Neural cell (in vitro differentiated cells): ENCODE data around the gene DLX1. TPM values are rescaled to one million over a fixed set of nuclear protein-coding genes. Genes with fewer than 3 reads are reported as not detected.

Experiments used
- H2AFZ ChIP-seq: fragments of 200-600, 300-800 bp; sonication (generic), shearing (Covaris generic); 2 replicates; pipeline ENCODE4 v1.6.0; 2014; ENCODE audit warnings: low read depth, mild to moderate bottlenecking, antibody characterized with exemption, low read length, moderate library complexity
- H3F3A ChIP-seq: fragments of 200-600 bp; shearing (Covaris generic); 2 replicates; pipeline ENCODE4 v1.6.1; 2016; ENCODE audit warnings: mild to moderate bottlenecking, moderate library complexity, mixed read lengths, antibody characterized with exemption, low read length; ENCODE audit not compliant: insufficient read depth, poor library complexity, severe bottlenecking
- H3K27ac ChIP-seq: fragments of 200-600, 300-800 bp; sonication (generic), shearing (Covaris generic); 2 replicates; pipeline ENCODE4 v1.5.1; 2014; ENCODE audit warnings: mild to moderate bottlenecking, low read length, moderate library complexity
- H3K27me3 ChIP-seq: fragments of 300-800, 200-600 bp; sonication (generic), shearing (Covaris generic); 2 replicates; pipeline ENCODE4 v1.6.0; 2014; ENCODE audit warnings: mild to moderate bottlenecking, low read depth, low read length, moderate library complexity; ENCODE audit not compliant: insufficient read depth
- H3K36me3 ChIP-seq: fragments of 300-800, 200-600 bp; sonication (generic), shearing (Covaris generic); 2 replicates; pipeline ENCODE4 v1.5.1; 2014; ENCODE audit warnings: mild to moderate bottlenecking, antibody characterized with exemption, low read length, moderate library complexity; ENCODE audit not compliant: insufficient read depth
- H3K4me2 ChIP-seq: fragments of 300-800, 200-600 bp; sonication (generic), shearing (Covaris generic); 2 replicates; pipeline ENCODE4 v1.6.0; 2014; ENCODE audit warnings: mild to moderate bottlenecking, low read length
- H3K4me3 ChIP-seq: fragments of 300-800, 200-600 bp; sonication (generic), shearing (Covaris generic); 2 replicates; pipeline ENCODE4 v1.5.1; 2014; ENCODE audit warnings: mild to moderate bottlenecking, low read length, moderate library complexity
- H3K79me2 ChIP-seq: fragments of 200-600 bp; shearing (Covaris generic); replicated peaks from 2 replicates; pipeline ENCODE4 v1.6.0; 2014; ENCODE audit warnings: mild to moderate bottlenecking, low read length, moderate library complexity; ENCODE audit not compliant: insufficient read depth
- H3K9ac ChIP-seq: fragments of 300-800, 200-600 bp; sonication (generic), shearing (Covaris generic); 2 replicates; pipeline ENCODE4 v1.6.1; 2016; ENCODE audit warnings: mild to moderate bottlenecking, low read length, mixed read lengths
- H3K9me2 ChIP-seq: fragments of 200-600 bp; shearing (Covaris generic); 2 replicates; pipeline ENCODE4 v1.6.1; 2016; ENCODE audit warnings: mild to moderate bottlenecking, low read length, mixed read lengths; ENCODE audit not compliant: insufficient read depth
- H3K9me3 ChIP-seq: fragments of 200-600, 300-800 bp; sonication (generic), shearing (Covaris generic); 2 replicates; pipeline ENCODE4 v1.6.1; 2016; ENCODE audit warnings: mild to moderate bottlenecking, mixed run types, low read length, moderate library complexity, mixed read lengths
- H4K20me1 ChIP-seq: fragments of 200-600 bp; shearing (Covaris generic); 2 replicates; pipeline ENCODE4 v1.6.1; 2016; ENCODE audit warnings: mild to moderate bottlenecking, mixed run types; ENCODE audit not compliant: insufficient read depth
- EP300 ChIP-seq: fragments of 450-650 bp; conservative IDR thresholded peaks from 2 replicates; pipeline ENCODE4 v1.6.1; 2014; ENCODE audit warnings: antibody characterized with exemption, mild to moderate bottlenecking, moderate library complexity; ENCODE audit not compliant: poor library complexity, severe bottlenecking
- MXI1 ChIP-seq: fragments of 450-650 bp; conservative IDR thresholded peaks from 2 replicates; pipeline ENCODE4 v1.6.1; 2014; ENCODE audit warnings: antibody characterized with exemption, mild to moderate bottlenecking; ENCODE audit not compliant: poor library complexity, severe bottlenecking
- POLR2AphosphoS5 ChIP-seq: IDR thresholded peaks from 2 replicates; pipeline ENCODE4 v1.6.1; 2012
- RAD21 ChIP-seq: fragments of 450-650 bp; conservative IDR thresholded peaks from 2 replicates; pipeline ENCODE4 v1.6.1; 2014; ENCODE audit warnings: antibody characterized with exemption, mild to moderate bottlenecking, moderate library complexity
- REST ChIP-seq: IDR thresholded peaks from 2 replicates; pipeline ENCODE4 v1.6.1; 2012; ENCODE audit warnings: borderline replicate concordance
- SMC3 ChIP-seq: fragments of 450-650 bp; conservative IDR thresholded peaks from 2 replicates; pipeline ENCODE4 v1.6.1; 2014; ENCODE audit warnings: antibody characterized with exemption, mild to moderate bottlenecking, moderate library complexity; ENCODE audit not compliant: poor library complexity
- TAF1 ChIP-seq: IDR thresholded peaks from 2 replicates; pipeline ENCODE4 v1.6.1; 2012; ENCODE audit warnings: low read depth
- polyA plus RNA-seq: library from polyadenylated mRNA; depleted of rRNA; stranded (reverse); fragments of >200 nt; gene quantifications from 2 replicates; pipeline ENCODE4 v1.2.3, GENCODE V29; 2014
- TF ChIP-seq, protein P1 (sequence below): fragments of 450-650 bp; IDR thresholded peaks from 2 replicates; pipeline ENCODE4 v1.5.1; 2014; ENCODE audit warnings: antibody characterized with exemption, mild to moderate bottlenecking, moderate library complexity; ENCODE audit not compliant: poor library complexity, severe bottlenecking

The DLX1 gene
- polyA plus RNA-seq, 1 donor from 2014 or later: 67.3 TPM

GRCh38 chr2:172074254-172074653 lies 11.1 kb upstream of the DLX1 start:
- H3K9ac ChIP-seq: peak overlapping the region; percentile 8
- no peaks in the 10 kb centered on the region for H3K36me3 ChIP-seq
- TF ChIP-seq MXI1 (no peak), TAF1 (no peak), POLR2AphosphoS5 (peak; percentile 44), REST (no peak), EP300 (peak; percentile 36), SMC3 (no peak)
- TF ChIP-seq, protein P1, sequence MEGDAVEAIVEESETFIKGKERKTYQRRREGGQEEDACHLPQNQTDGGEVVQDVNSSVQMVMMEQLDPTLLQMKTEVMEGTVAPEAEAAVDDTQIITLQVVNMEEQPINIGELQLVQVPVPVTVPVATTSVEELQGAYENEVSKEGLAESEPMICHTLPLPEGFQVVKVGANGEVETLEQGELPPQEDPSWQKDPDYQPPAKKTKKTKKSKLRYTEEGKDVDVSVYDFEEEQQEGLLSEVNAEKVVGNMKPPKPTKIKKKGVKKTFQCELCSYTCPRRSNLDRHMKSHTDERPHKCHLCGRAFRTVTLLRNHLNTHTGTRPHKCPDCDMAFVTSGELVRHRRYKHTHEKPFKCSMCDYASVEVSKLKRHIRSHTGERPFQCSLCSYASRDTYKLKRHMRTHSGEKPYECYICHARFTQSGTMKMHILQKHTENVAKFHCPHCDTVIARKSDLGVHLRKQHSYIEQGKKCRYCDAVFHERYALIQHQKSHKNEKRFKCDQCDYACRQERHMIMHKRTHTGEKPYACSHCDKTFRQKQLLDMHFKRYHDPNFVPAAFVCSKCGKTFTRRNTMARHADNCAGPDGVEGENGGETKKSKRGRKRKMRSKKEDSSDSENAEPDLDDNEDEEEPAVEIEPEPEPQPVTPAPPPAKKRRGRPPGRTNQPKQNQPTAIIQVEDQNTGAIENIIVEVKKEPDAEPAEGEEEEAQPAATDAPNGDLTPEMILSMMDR: no peak
- no peak overlapping the region for H3K4me3 ChIP-seq
- no peak overlapping the region for H2AFZ ChIP-seq
- H3K9me2 ChIP-seq: no peaks in the 10 kb centered on the region
- no peaks in the 10 kb centered on the region for H4K20me1 ChIP-seq
- peak overlapping the region; percentile 18 for H3K4me2 ChIP-seq
- peaks cover 11% of the 10 kb centered on the region for H3F3A ChIP-seq
- H3K9me3 ChIP-seq: no peaks in the 10 kb centered on the region
- peaks cover 30% of the 10 kb centered on the region for H3K79me2 ChIP-seq
- no peaks in the 10 kb centered on the region for H3K27me3 ChIP-seq
- peak overlapping the region; percentile 81 for H3K27ac ChIP-seq

- Histone ChIP-seq H2AFZ (no peak overlapping the region), H3K27me3 (peaks cover 46% of the 10 kb centered on the region), H3K27ac (no peak overlapping the region), H3F3A (peaks cover 12% of the 10 kb centered on the region), H4K20me1 (no peaks in the 10 kb centered on the region), H3K9ac (no peak overlapping the region), H3K36me3 (no peaks in the 10 kb centered on the region), H3K4me2 (no peak overlapping the region), H3K79me2 (peaks cover 80% of the 10 kb centered on the region), H3K4me3 (no peak overlapping the region), H3K9me3 (peaks cover 4% of the 10 kb centered on the region), H3K9me2 (no peaks in the 10 kb centered on the region)
- TF ChIP-seq EP300: no peak
- no peak for TF ChIP-seq RAD21
- no peak for TF ChIP-seq SMC3
- TF ChIP-seq TAF1: no peak
- no peak for TF ChIP-seq REST
- TF ChIP-seq, protein P1: no peak
These were observed 5.9 kb upstream of the DLX1 start for GRCh38 chr2:172079416-172079815.
